HPDE6-E6E7 (cell line): ENCODE results near the gene ARNT2.

Experiments
- DNase-seq: peaks from one replicate; pipeline ENCODE4 v3.0.0; 2011; ENCODE audit warnings: missing footprints; ENCODE audit errors: extremely low spot score

Gene ARNT2

GRCh38 chr15:80442728-80443403 is 38.7 kb downstream of the ARNT2 start:
- no peak for DNase-seq

- no peak for DNase-seq
These were observed 40.6 kb downstream of the ARNT2 start for GRCh38 chr15:80444680-80445251.

GRCh38 chr15:80445300-80446041 is 41.3 kb downstream of the ARNT2 start:
- DNase-seq, result no peak

GRCh38 chr15:80447077-80447476 is 42.9 kb downstream of the ARNT2 start:
- no peak for DNase-seq

- DNase-seq, result no peak
These were observed 45.6 kb downstream of the ARNT2 start for GRCh38 chr15:80449825-80450224.

GRCh38 chr15:80450811-80451321 is 46.7 kb downstream of the ARNT2 start:
- DNase-seq, result no peak

GRCh38 chr15:80452166-80452565 is 48.0 kb downstream of the ARNT2 start:
- DNase-seq, result no peak

GRCh38 chr15:80455051-80455648 is 51.0 kb downstream of the ARNT2 start:
- no peak for DNase-seq

GRCh38 chr15:80455668-80456442 is 51.7 kb downstream of the ARNT2 start:
- peak; percentile 63 for DNase-seq

GRCh38 chr15:80456517-80457492 is 52.6 kb downstream of the ARNT2 start:
- no peak for DNase-seq

- DNase-seq, result no peak
These were observed 53.7 kb downstream of the ARNT2 start for GRCh38 chr15:80457896-80458295.

GRCh38 chr15:80458580-80458979 is 54.4 kb downstream of the ARNT2 start:
- DNase-seq, result no peak

GRCh38 chr15:80459380-80459779 is 55.2 kb downstream of the ARNT2 start:
- DNase-seq, result no peak

- no peak for DNase-seq
These were observed 55.6 kb downstream of the ARNT2 start for GRCh38 chr15:80459818-80460217.

GRCh38 chr15:80461356-80462095 is 57.3 kb downstream of the ARNT2 start:
- no peak for DNase-seq

GRCh38 chr15:80462111-80462510 is 57.9 kb downstream of the ARNT2 start:
- DNase-seq, result no peak

GRCh38 chr15:80462836-80463512 is 58.8 kb downstream of the ARNT2 start:
- no peak for DNase-seq

- DNase-seq, result no peak
These were observed 60.9 kb downstream of the ARNT2 start for GRCh38 chr15:80464951-80465625.

GRCh38 chr15:80465626-80466005 is 61.4 kb downstream of the ARNT2 start:
- DNase-seq, result no peak
